HepG2 (cell line): ENCODE data around the gene BCL6. TPM values are rescaled to one million over a fixed set of nuclear protein-coding genes. Genes with fewer than 3 reads are reported as not detected.

Experiments used
- ELF4 ChIP-seq: sonication (generic); formaldehyde crosslinking; IDR thresholded peaks from 2 replicates; pipeline ENCODE4 v1.5.0; 2020; ENCODE audit warnings: missing genetic modification reagents, mild to moderate bottlenecking, moderate library complexity, borderline replicate concordance
- FOXJ3 ChIP-seq: sonication (generic); formaldehyde crosslinking; IDR thresholded peaks from 2 replicates; pipeline ENCODE4 v1.4.0; 2020; ENCODE audit warnings: missing genetic modification reagents, mild to moderate bottlenecking, borderline replicate concordance
- HOMEZ ChIP-seq: IDR thresholded peaks from 2 replicates; pipeline ENCODE4 v1.6.1; 2016; ENCODE audit warnings: low read depth
- JUNB ChIP-seq: sonication (generic); formaldehyde crosslinking; IDR thresholded peaks from 2 replicates; pipeline ENCODE4 v1.8.0; 2022; ENCODE audit warnings: missing genetic modification reagents, mild to moderate bottlenecking, borderline replicate concordance
- KAT7 ChIP-seq: IDR thresholded peaks from 2 replicates; pipeline ENCODE4 v1.6.1; 2018; ENCODE audit warnings: borderline replicate concordance, missing compliant biosample characterization
- KAT8 ChIP-seq: IDR thresholded peaks from 2 replicates; pipeline ENCODE4 v1.6.1; 2016; ENCODE audit warnings: missing genetic modification reagents, missing compliant biosample characterization
- MEIS1 ChIP-seq: sonication (generic); formaldehyde crosslinking; IDR thresholded peaks from 2 replicates; pipeline ENCODE4 v1.9.0; 2021; ENCODE audit warnings: mild to moderate bottlenecking, missing genetic modification reagents, moderate library complexity, borderline replicate concordance
- MXD4 ChIP-seq: IDR thresholded peaks from 2 replicates; pipeline ENCODE4 v1.6.1; 2016; ENCODE audit warnings: mild to moderate bottlenecking, missing biosample characterization, missing genetic modification reagents
- NFE2L2 ChIP-seq: fragments of 150-350 bp; IDR thresholded peaks from 2 replicates; pipeline ENCODE4 v1.6.1; 2014; ENCODE audit warnings: low read length
- PAWR ChIP-seq: sonication (generic); formaldehyde crosslinking; IDR thresholded peaks from 2 replicates; pipeline ENCODE4 v1.4.0; 2020; ENCODE audit warnings: missing genetic modification reagents, mild to moderate bottlenecking, borderline replicate concordance
- PCBP2 ChIP-seq: fragments of 200-400 bp; formaldehyde crosslinking; optimal IDR thresholded peaks from 2 replicates; pipeline ENCODE3; 2018; ENCODE audit warnings: low read length, low read depth; ENCODE audit not compliant: poor library complexity, severe bottlenecking
- POLR2G ChIP-seq: fragments of 200-400 bp; formaldehyde crosslinking; IDR thresholded peaks from 2 replicates; pipeline ENCODE4 v1.6.1; 2018; ENCODE audit warnings: mild to moderate bottlenecking, low read depth, low read length, moderate library complexity
- RCOR2 ChIP-seq: IDR thresholded peaks from 2 replicates; pipeline ENCODE4 v1.6.1; 2016; ENCODE audit warnings: missing biosample characterization, missing genetic modification reagents
- SIX1 ChIP-seq: sonication (generic); formaldehyde crosslinking; IDR thresholded peaks from 2 replicates; pipeline ENCODE4 v1.4.0; 2020; ENCODE audit warnings: missing genetic modification reagents, borderline replicate concordance
- SPEN ChIP-seq: sonication (generic); formaldehyde crosslinking; IDR thresholded peaks from 2 replicates; pipeline ENCODE4 v1.5.1; 2020; ENCODE audit warnings: low read depth, mild to moderate bottlenecking, missing genetic modification reagents
- STAG1 ChIP-seq: sonication (generic); formaldehyde crosslinking; IDR thresholded peaks from 2 replicates; pipeline ENCODE4 v1.4.0; 2020; ENCODE audit warnings: missing genetic modification reagents
- TFE3 ChIP-seq: IDR thresholded peaks from 2 replicates; pipeline ENCODE4 v1.6.1; 2016
- XRCC5 ChIP-seq: fragments of 200-400 bp; formaldehyde crosslinking; optimal IDR thresholded peaks from 2 replicates; pipeline ENCODE3; 2017; ENCODE audit warnings: mild to moderate bottlenecking, low read length
- ZBTB42 ChIP-seq: sonication (generic); formaldehyde crosslinking; IDR thresholded peaks from 2 replicates; pipeline ENCODE4 v1.5.0; 2020; ENCODE audit warnings: mild to moderate bottlenecking, missing genetic modification reagents
- ZNF143 ChIP-seq: sonication (generic); formaldehyde crosslinking; IDR thresholded peaks from 2 replicates; pipeline ENCODE4 v1.4.0; 2020; ENCODE audit warnings: missing genetic modification reagents
- ZNF234 ChIP-seq: sonication (generic); formaldehyde crosslinking; conservative IDR thresholded peaks from 2 replicates; pipeline ENCODE4 v1.5.1; 2020; ENCODE audit warnings: mild to moderate bottlenecking, missing genetic modification reagents
- ZNF329 ChIP-seq: sonication (generic); formaldehyde crosslinking; IDR thresholded peaks from 2 replicates; pipeline ENCODE4 v1.9.0; 2021; ENCODE audit warnings: low read depth, mild to moderate bottlenecking, missing genetic modification reagents
- ZNF552 ChIP-seq: sonication (generic); formaldehyde crosslinking; IDR thresholded peaks from 2 replicates; pipeline ENCODE4 v1.9.0; 2022; ENCODE audit warnings: missing genetic modification reagents, mild to moderate bottlenecking, borderline replicate concordance
- ZNF557 ChIP-seq: sonication (generic); formaldehyde crosslinking; IDR thresholded peaks from 2 replicates; pipeline ENCODE4 v1.4.0; 2020; ENCODE audit warnings: missing genetic modification reagents
- ZNF564 ChIP-seq: sonication (generic); formaldehyde crosslinking; IDR thresholded peaks from 2 replicates; pipeline ENCODE4 v1.8.1; 2023; ENCODE audit warnings: mild to moderate bottlenecking, missing genetic modification reagents
- ZNF614 ChIP-seq: IDR thresholded peaks from 2 replicates; pipeline ENCODE4 v1.6.1; 2018; ENCODE audit warnings: missing biosample characterization, missing genetic modification reagents, inconsistent platforms, borderline replicate concordance
- ZNF7 ChIP-seq: IDR thresholded peaks from 2 replicates; pipeline ENCODE4 v1.6.1; 2016; ENCODE audit warnings: missing biosample characterization, missing genetic modification reagents
- polyA plus RNA-seq, 8 experiments: library from polyadenylated mRNA; depleted of rRNA in 3 of 8; stranded (reverse) in 7 of 8; unstranded in 1 of 8; fragments of >200 nt; fragmentation: Illumina TruSeq in 4 of 8; extraction: Trizol in 4 of 8; gene quantifications; 2 replicates each; pipeline versions ENCODE4 v1.2.1 to v1.2.3, GENCODE V29; 2011 to 2016; ENCODE audit warnings: low read depth in 4 of 8, missing spikeins in 1 of 8, mixed read lengths in 1 of 8; ENCODE audit not compliant: insufficient read depth in 1 of 8
- total RNA-seq, 5 experiments: library from RNA; depleted of rRNA; stranded (reverse); fragments of >200 nt; fragmentation: Illumina TruSeq; extraction: Trizol; gene quantifications; 2 replicates each; pipeline ENCODE4 v1.2.3, GENCODE V29; 2016; ENCODE audit warnings: low read depth in 1 of 5
- TF ChIP-seq, protein P1 (sequence below): sonication (generic); formaldehyde crosslinking; IDR thresholded peaks from 2 replicates; pipeline ENCODE4 v1.4.0; 2020; ENCODE audit warnings: missing genetic modification reagents

BCL6 gene
- total and polyA plus RNA-seq, 2 of the 13 experiments (the other 11 are each of a cell fraction or from before 2014, with no cell fraction given): 21.2 to 53.7 TPM

DNA sequence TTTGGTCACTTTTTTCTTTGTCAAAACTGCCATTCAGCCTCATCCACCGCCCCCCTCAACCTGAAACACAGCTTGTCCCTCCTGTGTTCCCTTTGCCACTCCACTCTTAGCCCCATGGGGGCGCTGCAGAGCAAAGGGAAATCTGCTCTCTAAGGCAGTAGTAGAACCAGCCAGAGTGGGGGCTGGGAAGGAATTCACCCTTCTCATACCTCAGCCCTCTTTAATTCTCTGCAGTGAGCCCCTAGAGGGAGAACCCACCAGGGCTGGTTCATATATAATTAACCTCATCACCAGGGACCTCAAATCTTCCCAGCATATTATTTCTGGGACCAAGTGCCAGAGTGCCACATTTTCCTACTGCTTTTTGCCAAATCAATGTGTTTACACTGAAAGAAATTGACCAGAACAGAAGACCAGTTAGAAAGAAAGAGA is 2.8 kb upstream of the BCL6 start (continued):
- TF ChIP-seq POLR2G: no peak
- TF ChIP-seq ZNF552 (CRISPR knock-in tag): no peak
- no peak for TF ChIP-seq ZNF234 (CRISPR knock-in tag)
- no peak for TF ChIP-seq ELF4 (CRISPR knock-in tag)
- peak; percentile 82 for TF ChIP-seq XRCC5
- peak; percentile 58; the same call in 1 of the 2 replicates for TF ChIP-seq FOXJ3 (CRISPR knock-in tag)
- no peak for TF ChIP-seq ZNF7
- TF ChIP-seq RCOR2 (CRISPR knock-in tag): peak; percentile 32; the same call in 1 of the 2 replicates
- no peak for TF ChIP-seq SPEN (CRISPR knock-in tag)
- TF ChIP-seq ZBTB42 (CRISPR knock-in tag): no peak
- 0 out of 2 replicates have a peak, but pooled peaks have one; percentile 22 for TF ChIP-seq ZNF614 (CRISPR knock-in tag)
- TF ChIP-seq JUNB (CRISPR knock-in tag): no peak
- no peak for TF ChIP-seq ZNF143
- peak; percentile 31; the same call in 1 of the 2 replicates for TF ChIP-seq HOMEZ (CRISPR knock-in tag)
- peak; percentile 91 for TF ChIP-seq STAG1
- no peak for TF ChIP-seq ZNF564
- no peak for TF ChIP-seq KAT7 (CRISPR knock-in tag)
- peak; percentile 63; the same call in 1 of the 2 replicates for TF ChIP-seq KAT8 (CRISPR knock-in tag)
- no peak for TF ChIP-seq ZNF557 (CRISPR knock-in tag)
- TF ChIP-seq PAWR (CRISPR knock-in tag): no peak
- no peak for TF ChIP-seq ZNF329 (CRISPR knock-in tag)
- TF ChIP-seq SIX1: no peak
- TF ChIP-seq PCBP2: no peak
- TF ChIP-seq, protein P1, sequence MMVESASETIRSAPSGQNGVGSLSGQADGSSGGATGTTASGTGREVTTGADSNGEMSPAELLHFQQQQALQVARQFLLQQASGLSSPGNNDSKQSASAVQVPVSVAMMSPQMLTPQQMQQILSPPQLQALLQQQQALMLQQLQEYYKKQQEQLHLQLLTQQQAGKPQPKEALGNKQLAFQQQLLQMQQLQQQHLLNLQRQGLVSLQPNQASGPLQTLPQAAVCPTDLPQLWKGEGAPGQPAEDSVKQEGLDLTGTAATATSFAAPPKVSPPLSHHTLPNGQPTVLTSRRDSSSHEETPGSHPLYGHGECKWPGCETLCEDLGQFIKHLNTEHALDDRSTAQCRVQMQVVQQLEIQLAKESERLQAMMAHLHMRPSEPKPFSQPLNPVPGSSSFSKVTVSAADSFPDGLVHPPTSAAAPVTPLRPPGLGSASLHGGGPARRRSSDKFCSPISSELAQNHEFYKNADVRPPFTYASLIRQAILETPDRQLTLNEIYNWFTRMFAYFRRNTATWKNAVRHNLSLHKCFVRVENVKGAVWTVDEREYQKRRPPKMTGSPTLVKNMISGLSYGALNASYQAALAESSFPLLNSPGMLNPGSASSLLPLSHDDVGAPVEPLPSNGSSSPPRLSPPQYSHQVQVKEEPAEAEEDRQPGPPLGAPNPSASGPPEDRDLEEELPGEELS (CRISPR knock-in tag): peak; percentile 40; the same call in 1 of the 2 replicates
- TF ChIP-seq MXD4 (CRISPR knock-in tag): no peak
- TF ChIP-seq NFE2L2: no peak
- no peak for TF ChIP-seq MEIS1 (CRISPR knock-in tag)
- 0 out of 2 replicates have a peak, but pooled peaks have one; percentile 17 for TF ChIP-seq TFE3
